ENCODE results near the gene ASIC4.

GRCh38 chr2:219505585-219505984 is 8.7 kb upstream of the ASIC4 start:
- TF ChIP-seq CTCF (IDR thresholded peaks at IDR 0.05; ENCODE audit: insufficient read depth, low read length, poor library complexity, severe bottlenecking) (no peak), EZH2phosphoT487 (conservative IDR thresholded peaks at IDR 0.05; ENCODE audit: low read length) (no peak)
